ENCODE data around the gene LCOR.

LCOR gene

GRCh38 chr10:96890580-96890979 is 58.5 kb downstream of the LCOR start:
- no peak for DNase-seq

GRCh38 chr10:96891840-96892239 is 59.7 kb downstream of the LCOR start:
- no peak for DNase-seq

- no peak for DNase-seq
Measured at GRCh38 chr10:96895662-96896424, 63.7 kb downstream of the LCOR start.

- DNase-seq: no peak
Measured at GRCh38 chr10:96896884-96897589, 64.9 kb downstream of the LCOR start.

GRCh38 chr10:96902117-96902516 is 70.0 kb downstream of the LCOR start:
- no peak for DNase-seq

GRCh38 chr10:96902731-96903358 is 70.7 kb downstream of the LCOR start:
- no peak for DNase-seq

- no peak for DNase-seq
Measured at GRCh38 chr10:96904648-96905047, 72.5 kb downstream of the LCOR start.

- no peak for DNase-seq
Measured at GRCh38 chr10:96906864-96907263, 74.8 kb downstream of the LCOR start.

GRCh38 chr10:96910488-96911395 is 78.6 kb downstream of the LCOR start:
- DNase-seq: no peak

- DNase-seq: no peak
Measured at GRCh38 chr10:96912405-96912804, 80.3 kb downstream of the LCOR start.

- no peak for DNase-seq
Measured at GRCh38 chr10:96913906-96914305, 81.8 kb downstream of the LCOR start.

- no peak for DNase-seq
Measured at GRCh38 chr10:96917628-96918027, 85.5 kb downstream of the LCOR start.

GRCh38 chr10:96918214-96919002 is 86.3 kb downstream of the LCOR start:
- DNase-seq: no peak

GRCh38 chr10:96919785-96920430 is 87.8 kb downstream of the LCOR start:
- DNase-seq: no peak

- no peak for DNase-seq
Measured at GRCh38 chr10:96921655-96922054, 89.6 kb downstream of the LCOR start.

GRCh38 chr10:96922978-96923948 is 91.2 kb downstream of the LCOR start:
- no peak for DNase-seq

GRCh38 chr10:96924861-96925260 is 92.8 kb downstream of the LCOR start:
- DNase-seq: no peak

- DNase-seq: no peak
Measured at GRCh38 chr10:96930469-96930868, 98.4 kb downstream of the LCOR start.

GRCh38 chr10:96935148-96935547 is 103.0 kb downstream of the LCOR start:
- DNase-seq: no peak

GRCh38 chr10:96935810-96936209 is 103.7 kb downstream of the LCOR start:
- no peak for DNase-seq
